ENCODE measurements around the gene RIN3.

Gene RIN3

GRCh38 chr14:92685784-92686355 is 172.3 kb downstream of the RIN3 start:
- Histone ChIP-seq H3K9me3 (ENCODE audit: control insufficient read depth in 1 of 2, low read length in 2 of 2) (no peaks in the 10 kb centered on the region), H3K27me3 (ENCODE audit: low read depth, low read length) (no peaks in the 10 kb centered on the region), H3K36me3 (ENCODE audit: control insufficient read depth in 1 of 2, insufficient read depth in 2 of 2, low read length in 2 of 2) (peaks cover 10 to 18% of the 10 kb centered on the region in 2 donors), H3K4me1 (ENCODE audit: control insufficient read depth in 1 of 2, insufficient read depth in 2 of 2, low read length in 2 of 2) (peaks cover 0 to 6% of the 10 kb centered on the region in 2 donors), H3K27ac (ENCODE audit: low read length) (no peak overlapping the region), H3K4me3 (ENCODE audit: low read depth in 1 of 2, low read length in 2 of 2) (no peak overlapping the region)

DNA sequence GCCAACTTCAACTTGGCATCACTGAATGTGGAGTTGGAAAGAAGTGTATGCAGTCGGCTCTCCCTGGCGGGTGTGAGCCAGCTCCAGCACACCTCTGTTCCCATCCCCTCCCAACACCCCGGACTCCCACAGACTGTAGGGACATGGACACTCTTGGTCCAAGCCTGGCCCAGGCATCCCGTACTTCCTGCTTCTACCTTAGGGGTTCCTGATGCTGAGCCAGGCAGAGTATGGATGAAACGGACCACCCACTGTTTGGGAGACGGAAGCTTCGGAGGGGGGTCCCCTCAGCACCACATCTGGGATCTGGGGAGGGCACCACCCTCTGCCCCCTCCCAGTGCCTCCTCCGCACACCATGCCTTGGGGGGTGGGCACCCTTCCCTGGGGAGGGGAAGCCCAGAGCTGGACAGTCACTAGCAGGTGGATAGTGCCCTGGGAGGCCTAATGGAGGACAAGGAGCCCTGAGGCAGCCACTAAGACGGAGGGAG is 172.9 kb downstream of the RIN3 start:
- no peaks in the 10 kb centered on the region for H3K27me3 ChIP-seq (ENCODE audit: low read depth, low read length)
- H3K4me1 ChIP-seq (ENCODE audit: control insufficient read depth in 1 of 2, insufficient read depth in 2 of 2, low read length in 2 of 2), result peaks cover 0 to under 1% of the 10 kb centered on the region in 2 donors
- H3K36me3 ChIP-seq (ENCODE audit: control insufficient read depth in 1 of 2, insufficient read depth in 2 of 2, low read length in 2 of 2), result peaks cover 10 to 18% of the 10 kb centered on the region in 2 donors
- no peak overlapping the region for H3K27ac ChIP-seq (ENCODE audit: low read length)
- no peak overlapping the region for H3K4me3 ChIP-seq (ENCODE audit: low read depth in 1 of 2, low read length in 2 of 2)
- H3K9me3 ChIP-seq (ENCODE audit: control insufficient read depth in 1 of 2, low read length in 2 of 2), result no peaks in the 10 kb centered on the region

DNA sequence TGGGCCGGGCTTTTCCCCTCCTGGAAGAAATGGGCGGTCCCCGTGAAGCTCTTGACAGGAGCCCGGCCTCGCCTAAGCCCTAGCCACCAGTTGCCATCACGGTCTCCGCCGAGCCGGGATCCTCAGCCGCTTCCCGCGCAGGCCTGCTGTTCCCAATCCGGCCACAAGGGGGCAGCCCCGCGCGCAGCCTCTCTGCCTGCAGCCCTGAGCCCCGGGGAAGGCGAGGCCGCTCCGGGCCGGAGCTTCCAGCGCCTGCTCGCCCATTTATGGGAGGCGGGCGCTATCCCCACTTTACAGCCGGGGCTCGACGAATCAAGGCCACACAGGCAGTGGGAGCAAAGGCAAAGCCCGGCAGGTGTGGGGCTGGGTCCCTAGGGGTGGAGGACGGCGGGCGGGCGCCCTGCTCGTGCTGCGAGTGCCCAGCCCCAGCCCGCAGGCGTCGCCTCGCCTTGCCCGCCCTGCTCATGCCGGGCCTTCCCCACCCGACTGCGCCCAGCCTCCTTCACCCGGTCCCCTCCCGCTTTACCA is 173.4 kb downstream of the RIN3 start:
- peaks cover 10 to 18% of the 10 kb centered on the region in 2 donors for H3K36me3 ChIP-seq (ENCODE audit: control insufficient read depth in 1 of 2, insufficient read depth in 2 of 2, low read length in 2 of 2)
- H3K27ac ChIP-seq (ENCODE audit: low read length), result no peak overlapping the region

DNA sequence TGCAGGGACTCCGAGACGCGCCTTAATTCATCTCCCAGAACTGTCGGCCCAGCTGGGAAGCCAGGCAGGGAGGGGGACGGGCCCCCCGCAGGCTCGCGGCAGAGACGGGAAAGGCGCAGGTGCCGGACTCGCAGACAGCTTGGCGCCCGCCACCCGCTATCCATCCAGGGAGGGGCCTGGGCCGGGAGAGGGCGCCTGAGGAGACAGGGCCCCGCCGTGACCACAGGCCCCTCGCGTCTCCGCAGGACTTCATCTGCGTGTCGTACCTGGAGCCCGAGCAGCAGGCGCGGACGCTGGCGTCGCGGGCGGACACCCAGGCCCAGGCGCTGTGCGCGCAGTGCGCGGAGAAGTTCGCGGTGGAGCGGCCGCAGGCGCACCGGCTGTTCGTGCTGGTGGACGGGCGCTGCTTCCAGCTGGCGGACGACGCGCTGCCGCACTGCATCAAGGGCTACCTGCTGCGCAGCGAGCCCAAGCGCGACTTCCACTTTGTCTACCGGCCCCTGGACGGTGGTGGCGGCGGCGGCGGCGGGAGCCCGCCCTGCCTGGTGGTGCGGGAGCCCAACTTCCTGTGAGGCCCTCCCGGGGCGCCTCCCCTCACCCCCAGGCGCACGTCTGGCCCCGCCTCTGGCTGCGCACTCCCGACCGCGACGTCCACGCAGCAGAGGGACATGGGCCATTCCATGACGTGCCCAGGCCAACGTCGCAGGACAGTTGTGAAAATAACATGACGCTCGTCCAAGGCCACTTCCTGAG is 174.3 kb downstream of the RIN3 start:
- H3K9me3 ChIP-seq (ENCODE audit: control insufficient read depth in 1 of 2, low read length in 2 of 2), result no peaks in the 10 kb centered on the region
- H3K36me3 ChIP-seq (ENCODE audit: control insufficient read depth in 1 of 2, insufficient read depth in 2 of 2, low read length in 2 of 2), result peaks cover 5 to 18% of the 10 kb centered on the region in 2 donors
- H3K4me3 ChIP-seq (ENCODE audit: low read depth in 1 of 2, low read length in 2 of 2), result peak overlapping the region in 1 of 2 donors; percentile 75
- no peak overlapping the region for H3K27ac ChIP-seq (ENCODE audit: low read length)
- peaks cover under 1 to 6% of the 10 kb centered on the region in 2 donors for H3K4me1 ChIP-seq (ENCODE audit: control insufficient read depth in 1 of 2, insufficient read depth in 2 of 2, low read length in 2 of 2)
- H3K27me3 ChIP-seq (ENCODE audit: low read depth, low read length), result no peaks in the 10 kb centered on the region

More for the DNA sequence above, 173.4 kb downstream of the RIN3 start:
- Histone ChIP-seq H3K27me3 (ENCODE audit: low read depth, low read length) (no peaks in the 10 kb centered on the region), H3K4me1 (ENCODE audit: control insufficient read depth in 1 of 2, insufficient read depth in 2 of 2, low read length in 2 of 2) (no peaks in the 10 kb centered on the region), H3K9me3 (ENCODE audit: control insufficient read depth in 1 of 2, low read length in 2 of 2) (no peaks in the 10 kb centered on the region), H3K4me3 (ENCODE audit: low read depth in 1 of 2, low read length in 2 of 2) (peak overlapping the region; percentile 16 to 75)

- no peak overlapping the region for H3K27ac ChIP-seq (ENCODE audit: low read length)
- H3K4me3 ChIP-seq (ENCODE audit: low read depth in 1 of 2, low read length in 2 of 2), result peak overlapping the region in 1 of 2 donors; percentile 75
- H3K4me1 ChIP-seq (ENCODE audit: control insufficient read depth in 1 of 2, insufficient read depth in 2 of 2, low read length in 2 of 2), result peaks cover 3 to 14% of the 10 kb centered on the region in 2 donors
- peaks cover 5 to 18% of the 10 kb centered on the region in 2 donors for H3K36me3 ChIP-seq (ENCODE audit: control insufficient read depth in 1 of 2, insufficient read depth in 2 of 2, low read length in 2 of 2)
- H3K27me3 ChIP-seq (ENCODE audit: low read depth, low read length), result no peaks in the 10 kb centered on the region
- no peaks in the 10 kb centered on the region for H3K9me3 ChIP-seq (ENCODE audit: control insufficient read depth in 1 of 2, low read length in 2 of 2)
Observed at GRCh38 chr14:92688434-92689375, 175.1 kb downstream of the RIN3 start.

DNA sequence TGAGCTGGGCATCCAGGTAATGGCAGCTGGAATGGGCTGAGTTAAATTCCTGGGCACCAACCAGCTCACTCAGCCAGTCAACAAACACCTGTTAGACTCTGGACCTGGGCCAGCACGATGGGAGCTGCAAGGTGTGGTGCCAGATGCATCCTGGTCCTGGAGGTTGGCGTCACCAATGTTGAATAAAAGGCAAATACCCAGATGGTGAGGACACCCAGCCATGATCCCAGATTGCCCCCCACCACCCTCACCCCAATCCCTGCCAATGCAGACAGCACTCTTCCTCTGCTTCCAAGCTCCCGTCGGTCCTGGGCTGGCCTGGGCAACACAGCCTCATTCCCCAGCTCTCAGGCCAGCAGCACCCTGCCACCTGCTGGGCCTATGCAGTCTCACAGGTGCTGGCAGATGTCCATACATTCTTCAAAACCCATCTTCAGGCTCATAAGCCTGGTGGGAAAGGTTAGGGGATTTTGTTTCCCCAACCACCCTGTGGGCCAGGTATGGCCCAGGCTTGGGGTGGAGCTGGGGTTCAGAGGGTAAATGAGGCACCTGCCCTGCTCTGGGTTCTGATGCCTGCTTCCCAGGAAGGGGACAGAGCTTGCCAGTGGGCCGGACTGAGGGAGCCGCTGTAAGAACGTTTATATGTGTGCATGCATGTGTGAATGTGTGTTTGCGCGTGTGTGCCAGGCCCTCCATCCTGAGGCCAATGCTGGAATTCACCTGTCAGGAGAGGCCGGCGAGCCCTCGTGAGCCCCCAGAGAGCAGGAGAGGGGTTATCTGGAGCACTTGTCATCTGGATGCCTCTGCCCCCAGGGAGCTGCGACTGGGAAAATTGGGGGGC is 176.8 kb downstream of the RIN3 start:
- Histone ChIP-seq H3K4me3 (ENCODE audit: low read depth in 1 of 2, low read length in 2 of 2) (no peak overlapping the region), H3K9me3 (ENCODE audit: control insufficient read depth in 1 of 2, low read length in 2 of 2) (no peaks in the 10 kb centered on the region), H3K4me1 (ENCODE audit: control insufficient read depth in 1 of 2, insufficient read depth in 2 of 2, low read length in 2 of 2) (peaks cover 3 to 14% of the 10 kb centered on the region in 2 donors), H3K36me3 (ENCODE audit: control insufficient read depth in 1 of 2, insufficient read depth in 2 of 2, low read length in 2 of 2) (peaks cover 5 to 10% of the 10 kb centered on the region in 2 donors), H3K27me3 (ENCODE audit: low read depth, low read length) (no peaks in the 10 kb centered on the region), H3K27ac (ENCODE audit: low read length) (no peak overlapping the region)

DNA sequence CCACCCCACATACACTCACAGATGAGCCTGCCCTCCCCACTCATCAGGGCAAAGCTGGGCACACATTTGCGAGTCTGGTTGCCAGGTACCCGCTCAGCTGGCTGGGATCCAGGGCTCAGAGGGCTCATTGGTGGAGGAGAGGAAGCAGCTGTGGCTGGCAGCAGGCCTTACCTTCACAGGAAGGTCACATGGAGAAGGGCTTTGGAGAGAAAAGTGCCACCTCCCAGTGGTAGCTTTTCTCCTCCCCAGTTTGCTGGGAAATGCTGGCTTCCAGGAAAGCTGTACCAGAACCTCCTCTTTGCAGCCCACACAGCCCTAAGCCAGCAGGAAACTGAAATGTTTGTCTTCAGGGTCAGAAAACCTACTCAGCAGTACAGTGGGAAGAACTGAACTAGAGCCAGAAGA is 179.2 kb downstream of the RIN3 start:
- Histone ChIP-seq H3K27ac (ENCODE audit: low read length) (no peak overlapping the region), H3K36me3 (ENCODE audit: control insufficient read depth in 1 of 2, insufficient read depth in 2 of 2, low read length in 2 of 2) (no peaks in the 10 kb centered on the region), H3K4me1 (ENCODE audit: control insufficient read depth in 1 of 2, insufficient read depth in 2 of 2, low read length in 2 of 2) (peaks cover 3 to 14% of the 10 kb centered on the region in 2 donors), H3K4me3 (ENCODE audit: low read depth in 1 of 2, low read length in 2 of 2) (no peak overlapping the region), H3K27me3 (ENCODE audit: low read depth, low read length) (no peaks in the 10 kb centered on the region), H3K9me3 (ENCODE audit: control insufficient read depth in 1 of 2, low read length in 2 of 2) (no peaks in the 10 kb centered on the region)

- no peaks in the 10 kb centered on the region for H3K36me3 ChIP-seq (ENCODE audit: control insufficient read depth in 1 of 2, insufficient read depth in 2 of 2, low read length in 2 of 2)
- no peaks in the 10 kb centered on the region for H3K27me3 ChIP-seq (ENCODE audit: low read depth, low read length)
- H3K9me3 ChIP-seq (ENCODE audit: control insufficient read depth in 1 of 2, low read length in 2 of 2), result no peaks in the 10 kb centered on the region
- no peak overlapping the region for H3K27ac ChIP-seq (ENCODE audit: low read length)
- H3K4me1 ChIP-seq (ENCODE audit: control insufficient read depth in 1 of 2, insufficient read depth in 2 of 2, low read length in 2 of 2), result peaks cover 3 to 14% of the 10 kb centered on the region in 2 donors
- H3K4me3 ChIP-seq (ENCODE audit: low read depth in 1 of 2, low read length in 2 of 2), result no peak overlapping the region
Observed at GRCh38 chr14:92693998-92694795, 180.6 kb downstream of the RIN3 start.

DNA sequence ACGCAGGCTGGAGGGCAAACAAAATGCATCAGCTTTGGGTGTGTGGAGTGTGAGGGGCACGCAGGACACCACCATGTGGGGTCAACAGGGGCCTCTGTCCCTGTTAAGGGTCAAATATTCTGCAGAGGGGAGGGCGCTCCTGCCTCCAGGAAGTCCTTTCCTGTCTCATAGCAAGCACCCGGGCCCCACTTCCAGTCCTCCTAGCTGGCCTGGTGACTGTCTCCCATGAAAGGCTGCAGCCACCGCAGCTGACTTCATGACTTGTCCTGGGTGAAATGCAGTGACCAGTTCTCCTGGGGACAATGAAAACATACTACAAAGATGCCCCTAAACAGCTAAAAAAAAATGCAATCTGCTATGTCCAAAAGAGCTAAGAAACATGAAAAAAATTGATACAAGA is 181.2 kb downstream of the RIN3 start:
- Histone ChIP-seq H3K4me3 (ENCODE audit: low read depth in 1 of 2, low read length in 2 of 2) (no peak overlapping the region), H3K9me3 (ENCODE audit: control insufficient read depth in 1 of 2, low read length in 2 of 2) (no peaks in the 10 kb centered on the region), H3K4me1 (ENCODE audit: control insufficient read depth in 1 of 2, insufficient read depth in 2 of 2, low read length in 2 of 2) (peaks cover 3 to 14% of the 10 kb centered on the region in 2 donors), H3K27me3 (ENCODE audit: low read depth, low read length) (no peaks in the 10 kb centered on the region), H3K36me3 (ENCODE audit: control insufficient read depth in 1 of 2, insufficient read depth in 2 of 2, low read length in 2 of 2) (no peaks in the 10 kb centered on the region), H3K27ac (ENCODE audit: low read length) (no peak overlapping the region)

- Histone ChIP-seq H3K4me3 (ENCODE audit: low read depth in 1 of 2, low read length in 2 of 2) (no peak overlapping the region), H3K9me3 (ENCODE audit: control insufficient read depth in 1 of 2, low read length in 2 of 2) (no peaks in the 10 kb centered on the region), H3K4me1 (ENCODE audit: control insufficient read depth in 1 of 2, insufficient read depth in 2 of 2, low read length in 2 of 2) (peaks cover 3 to 14% of the 10 kb centered on the region in 2 donors), H3K27ac (ENCODE audit: low read length) (no peak overlapping the region), H3K36me3 (ENCODE audit: control insufficient read depth in 1 of 2, insufficient read depth in 2 of 2, low read length in 2 of 2) (no peaks in the 10 kb centered on the region), H3K27me3 (ENCODE audit: low read depth, low read length) (no peaks in the 10 kb centered on the region)
Observed at GRCh38 chr14:92695562-92695961, 182.0 kb downstream of the RIN3 start.

All from muscle layer of duodenum (tissue), 2 donors.